Activated B cell treated with CpG ODN at 0.5 μM for 24 hours (primary cell): Measurements from ENCODE around the gene CDK6. TPM values are rescaled to one million over a fixed set of nuclear protein-coding genes. Genes with fewer than 3 reads are reported as not detected.
A peak's percentile ranks its signal among the peaks of the same experiment; 100 is the strongest.

Experiments used
- ATAC-seq: fragments of 200-7000 bp; cut with Tn5 transposase; one replicate; pipeline ENCODE4 v1.10.0; 2021; ENCODE audit warnings: low read depth, mild to moderate bottlenecking, moderate library complexity
- CTCF ChIA-PET: fragments of 350-600 bp; sonication (Branson Sonifier 250); formaldehyde crosslinking; loops from one replicate; lab custom pipeline; 2021; ENCODE audit warnings: antibody characterized with exemption; lab: Charles Lee
- POLR2A ChIA-PET: fragments of 350-600 bp; sonication (Branson Sonifier 250); formaldehyde crosslinking; loops from one replicate; lab custom pipeline; 2021; ENCODE audit warnings: antibody characterized with exemption; lab: Charles Lee
- DNase-seq: peaks from one replicate; pipeline ENCODE4 v3.0.0; 2022
- H3K27ac Mint-ChIP-seq: one replicate; pipeline ENCODE4 v1.8.0; 2020; ENCODE audit warnings: mixed read lengths
- H3K27me3 Mint-ChIP-seq: one replicate; pipeline ENCODE4 v1.8.0; 2021; ENCODE audit warnings: mixed read lengths
- H3K36me3 Mint-ChIP-seq: one replicate; pipeline ENCODE4 v1.8.0; 2021; ENCODE audit warnings: low read depth, mixed read lengths
- H3K4me1 Mint-ChIP-seq: one replicate; pipeline ENCODE4 v1.8.0; 2021; ENCODE audit warnings: mixed read lengths
- H3K4me3 Mint-ChIP-seq: one replicate; pipeline ENCODE4 v1.8.0; 2020; ENCODE audit warnings: mild to moderate bottlenecking, mixed read lengths
- H3K9me3 Mint-ChIP-seq: one replicate; pipeline ENCODE4 v1.8.0; 2020; ENCODE audit warnings: mixed read lengths
- CTCF ChIP-seq: fragments of 200-600 bp; IDR thresholded peaks from one replicate; pipeline ENCODE4 v1.8.0; 2022; ENCODE audit warnings: antibody characterized with exemption, mild to moderate bottlenecking
- intact Hi-C: fragments of 100-400 bp; cut with micrococcal nuclease; formaldehyde crosslinking; loops from one replicate; pipeline ENCODE4 v1.15.1; 2024
- total RNA-seq: library from RNA; stranded (reverse); gene quantifications from 2 replicates; pipeline ENCODE4 v1.2.3, GENCODE V29; 2022

Gene CDK6
- total RNA-seq, 1 donor from 2014 or later = 30.5 TPM

GRCh38 chr7:92588561-92588960 is 247.8 kb downstream of the CDK6 start:
- Mint-ChIP-seq H3K4me1 (peaks cover 59% of the 10 kb centered on the region), H3K27ac (peak overlapping the region; percentile 80), H3K27me3 (no peaks in the 10 kb centered on the region), H3K9me3 (no peaks in the 10 kb centered on the region), H3K4me3 (peak overlapping the region; percentile 80), H3K36me3 (peaks cover 28% of the 10 kb centered on the region)
- ATAC-seq (no peak), DNase-seq (no peak)
- no peak for TF ChIP-seq CTCF
- POLR2A ChIA-PET = interaction anchor here (3.7 kb wide), 1 partner anchor 60 kb away, joined by 31 read pairs; the partner anchor contains the start of genes PEX1 and RBM48
- intact Hi-C loops = no loop called here
- CTCF ChIA-PET = interaction anchor here (0.8 kb wide), 1 partner anchor 640 kb away, joined by 3 read pairs; no protein-coding TSS in a partner anchor

- no peak overlapping the region for H3K27ac Mint-ChIP-seq
- H3K9me3 Mint-ChIP-seq = peaks cover 2% of the 10 kb centered on the region
- DNase-seq (no peak), ATAC-seq (no peak)
- no peak for TF ChIP-seq CTCF
- CTCF ChIA-PET = no interaction called here
- intact Hi-C loops = no loop called here
- peaks cover 63% of the 10 kb centered on the region for H3K4me1 Mint-ChIP-seq
- H3K27me3 Mint-ChIP-seq = no peaks in the 10 kb centered on the region
- peaks cover 38% of the 10 kb centered on the region for H3K36me3 Mint-ChIP-seq
- POLR2A ChIA-PET = no interaction called here
- no peak overlapping the region for H3K4me3 Mint-ChIP-seq
These were observed 249.5 kb downstream of the CDK6 start for GRCh38 chr7:92586841-92587240.

GRCh38 chr7:92586403-92586802 is 250.0 kb downstream of the CDK6 start:
- Mint-ChIP-seq H3K36me3 (peaks cover 39% of the 10 kb centered on the region), H3K27me3 (no peaks in the 10 kb centered on the region), H3K4me1 (peaks cover 63% of the 10 kb centered on the region), H3K27ac (no peak overlapping the region), H3K4me3 (no peak overlapping the region), H3K9me3 (peaks cover 2% of the 10 kb centered on the region)
- TF ChIP-seq CTCF = no peak
- intact Hi-C loops = no loop called here
- ChIA-PET CTCF (no interaction called here), POLR2A (no interaction called here)
- DNase-seq = no peak
- ATAC-seq = no peak

- no peak for TF ChIP-seq CTCF
- intact Hi-C loops = no loop called here
- ChIA-PET POLR2A (no interaction called here), CTCF (no interaction called here)
- Mint-ChIP-seq H3K36me3 (peaks cover 48% of the 10 kb centered on the region), H3K27ac (no peak overlapping the region), H3K9me3 (peaks cover 2% of the 10 kb centered on the region), H3K4me3 (no peak overlapping the region), H3K4me1 (peaks cover 53% of the 10 kb centered on the region), H3K27me3 (no peaks in the 10 kb centered on the region)
- DNase-seq (no peak), ATAC-seq (no peak)
These were observed 251.4 kb downstream of the CDK6 start for GRCh38 chr7:92584953-92585352.

- ATAC-seq (no peak), DNase-seq (no peak)
- TF ChIP-seq CTCF = no peak
- CTCF ChIA-PET = interaction anchor here (0.7 kb wide), 1 partner anchor 27 kb away, joined by 3 read pairs; no protein-coding TSS in a partner anchor
- H3K4me1 Mint-ChIP-seq = peaks cover 36% of the 10 kb centered on the region
- H3K9me3 Mint-ChIP-seq = peaks cover 2% of the 10 kb centered on the region
- POLR2A ChIA-PET = no interaction called here
- H3K27ac Mint-ChIP-seq = no peak overlapping the region
- H3K4me3 Mint-ChIP-seq = no peak overlapping the region
- intact Hi-C loops = no loop called here
- no peaks in the 10 kb centered on the region for H3K27me3 Mint-ChIP-seq
- H3K36me3 Mint-ChIP-seq = peaks cover 61% of the 10 kb centered on the region
These were observed 253.4 kb downstream of the CDK6 start for GRCh38 chr7:92582948-92583347.
